ENCODE results near the gene TYRP1. TPM values are rescaled to one million over a fixed set of nuclear protein-coding genes. Genes with fewer than 3 reads are reported as not detected.

TYRP1 gene
- total RNA-seq, 1 experiment from 2014 or later = not detected

DNA sequence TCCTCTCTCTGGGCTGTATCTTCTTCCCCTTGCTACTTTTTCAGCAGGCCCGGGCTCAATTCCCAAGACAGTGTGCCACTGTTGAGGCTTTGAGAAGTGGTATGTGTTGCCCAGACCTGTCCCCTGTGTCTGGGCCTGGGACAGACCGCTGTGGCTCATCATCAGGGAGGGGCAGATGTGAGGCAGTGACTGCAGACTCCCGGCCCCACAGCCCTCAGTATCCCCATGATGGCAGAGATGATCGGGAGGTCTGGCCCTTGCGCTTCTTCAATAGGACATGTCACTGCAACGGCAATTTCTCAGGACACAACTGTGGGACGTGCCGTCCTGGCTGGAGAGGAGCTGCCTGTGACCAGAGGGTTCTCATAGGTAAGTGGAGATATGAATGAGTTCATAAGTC lies 828 bp downstream of the TYRP1 start:
- no peak for DNase-seq (ENCODE audit: low read depth)
- in situ Hi-C loops (cut with HindIII; ENCODE audit: low pct_unique_long_range_greater_than_20kb, low sequenced_read_pairs) = no loop called here

DNA sequence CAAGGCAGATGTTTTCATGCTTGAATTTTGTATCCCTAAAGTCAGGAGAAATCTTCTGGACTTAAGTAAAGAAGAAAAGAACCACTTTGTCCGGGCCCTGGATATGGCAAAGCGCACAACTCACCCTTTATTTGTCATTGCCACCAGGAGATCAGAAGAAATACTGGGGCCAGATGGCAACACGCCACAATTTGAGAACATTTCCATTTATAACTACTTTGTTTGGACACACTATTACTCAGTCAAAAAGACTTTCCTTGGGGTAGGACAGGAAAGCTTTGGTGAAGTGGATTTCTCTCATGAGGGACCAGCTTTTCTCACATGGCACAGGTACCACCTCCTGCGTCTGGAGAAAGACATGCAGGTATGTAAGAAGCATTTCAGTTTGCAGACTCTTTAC lies 2.3 kb downstream of the TYRP1 start:
- DNase-seq (ENCODE audit: low read depth) = no peak
- in situ Hi-C loops (cut with HindIII; ENCODE audit: low pct_unique_long_range_greater_than_20kb, low sequenced_read_pairs) = no loop called here

DNA sequence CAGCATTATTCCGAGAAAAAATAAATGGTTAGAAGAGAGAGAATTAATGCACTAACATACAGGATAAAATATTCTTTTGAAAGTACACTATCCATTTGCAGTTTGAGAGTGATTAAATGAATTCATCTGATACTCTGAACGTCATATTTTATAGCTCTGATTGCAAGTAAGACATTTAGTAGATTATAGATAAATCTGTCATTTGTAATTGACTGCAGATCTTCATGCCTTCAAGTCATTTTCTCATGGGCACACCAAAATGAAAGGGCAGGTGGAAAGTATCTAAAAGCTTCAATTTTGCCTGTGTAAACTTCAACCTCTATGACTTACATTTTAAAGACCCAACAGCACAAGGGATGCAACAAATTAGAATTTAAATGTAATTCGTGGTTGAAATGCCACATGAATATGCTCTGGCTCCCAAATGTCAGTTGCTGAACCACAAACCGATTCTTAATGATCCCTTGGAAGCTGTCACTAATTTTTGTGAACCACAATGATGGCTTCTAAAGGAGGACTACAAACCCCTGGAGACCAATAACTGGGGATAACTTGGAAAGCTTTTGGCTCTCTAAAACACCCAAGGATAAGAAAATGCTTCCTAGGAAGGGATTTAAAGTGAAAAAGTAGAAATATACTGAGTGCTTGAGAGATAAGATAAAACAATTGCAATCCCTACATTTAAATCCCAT lies 3.9 kb downstream of the TYRP1 start:
- in situ Hi-C loops (cut with HindIII; ENCODE audit: low pct_unique_long_range_greater_than_20kb, low sequenced_read_pairs) = no loop called here
- no peak for DNase-seq (ENCODE audit: low read depth)

DNA sequence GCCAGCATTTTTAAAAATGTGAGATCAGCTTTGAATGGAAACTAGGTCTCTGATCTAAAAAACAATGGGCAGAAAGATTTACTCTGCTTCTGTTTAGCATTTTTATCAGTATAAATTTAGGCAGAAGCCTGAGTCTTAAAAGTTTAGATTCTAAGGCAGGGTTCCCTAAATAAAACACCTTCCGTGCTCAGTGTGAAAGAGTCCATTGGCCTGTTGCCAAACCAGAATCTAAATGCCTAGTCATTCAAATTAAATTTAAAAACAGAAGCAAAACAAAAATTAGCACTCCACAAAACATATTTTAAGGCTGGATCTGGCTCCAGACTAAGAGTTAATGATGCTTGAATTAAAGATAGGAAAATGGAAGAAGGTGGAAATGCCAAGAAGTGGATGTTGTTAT lies 4.5 kb downstream of the TYRP1 start:
- in situ Hi-C loops (cut with HindIII; ENCODE audit: low pct_unique_long_range_greater_than_20kb, low sequenced_read_pairs) = no loop called here
- DNase-seq (ENCODE audit: low read depth) = no peak

DNA sequence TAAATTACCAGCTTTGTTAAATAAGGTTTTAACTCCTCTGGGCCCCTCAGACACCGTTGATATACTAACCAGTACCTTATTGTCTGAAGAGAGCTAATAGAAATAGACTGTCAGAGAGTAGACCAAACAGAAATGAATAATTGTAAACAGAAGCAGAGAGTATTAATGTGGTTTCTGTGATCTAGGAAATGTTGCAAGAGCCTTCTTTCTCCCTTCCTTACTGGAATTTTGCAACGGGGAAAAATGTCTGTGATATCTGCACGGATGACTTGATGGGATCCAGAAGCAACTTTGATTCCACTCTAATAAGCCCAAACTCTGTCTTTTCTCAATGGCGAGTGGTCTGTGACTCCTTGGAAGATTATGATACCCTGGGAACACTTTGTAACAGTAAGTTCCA lies 5.1 kb downstream of the TYRP1 start:
- in situ Hi-C loops (cut with HindIII; ENCODE audit: low pct_unique_long_range_greater_than_20kb, low sequenced_read_pairs) = no loop called here
- no peak for DNase-seq (ENCODE audit: low read depth)

DNA sequence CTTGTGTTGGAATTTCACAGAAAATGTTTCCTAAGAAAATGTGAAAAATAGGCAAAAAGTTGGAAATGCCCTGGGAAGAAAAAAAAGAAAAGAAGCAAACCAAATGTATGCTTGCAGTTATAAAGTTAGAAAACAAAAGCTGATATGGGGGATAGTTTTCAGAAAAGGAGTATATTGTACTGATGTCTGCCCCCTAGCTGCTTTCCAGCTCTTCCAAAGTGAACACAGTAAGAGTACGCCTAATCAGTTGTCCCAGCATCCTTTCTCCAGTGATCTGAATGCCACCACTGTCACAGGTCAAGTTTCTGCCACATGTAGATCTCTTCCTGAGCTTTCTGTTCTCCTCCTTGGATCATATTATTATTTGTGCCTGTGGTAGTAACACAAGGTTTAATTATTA lies 5.8 kb downstream of the TYRP1 start:
- DNase-seq (ENCODE audit: low read depth) = no peak
- in situ Hi-C loops (cut with HindIII; ENCODE audit: low pct_unique_long_range_greater_than_20kb, low sequenced_read_pairs) = no loop called here

DNA sequence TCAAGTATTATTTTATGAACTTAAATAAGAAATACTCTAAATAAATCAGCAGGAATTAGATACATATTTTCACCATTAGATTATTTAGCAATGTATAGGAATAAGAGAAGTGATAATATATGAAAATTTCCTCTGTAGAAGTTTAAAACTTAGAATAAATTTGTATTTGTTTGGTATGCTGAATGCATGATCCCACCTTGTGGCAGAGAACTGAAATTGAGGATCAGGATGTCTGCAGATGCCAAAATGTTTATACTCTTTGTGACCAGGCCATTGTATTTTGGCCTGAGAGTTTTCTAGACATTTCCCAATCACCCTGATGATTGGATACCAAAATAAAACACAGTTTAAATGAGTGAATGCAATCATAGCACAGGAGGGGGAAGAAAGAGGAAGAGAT lies 6.3 kb downstream of the TYRP1 start:
- no peak for DNase-seq (ENCODE audit: low read depth)

DNA sequence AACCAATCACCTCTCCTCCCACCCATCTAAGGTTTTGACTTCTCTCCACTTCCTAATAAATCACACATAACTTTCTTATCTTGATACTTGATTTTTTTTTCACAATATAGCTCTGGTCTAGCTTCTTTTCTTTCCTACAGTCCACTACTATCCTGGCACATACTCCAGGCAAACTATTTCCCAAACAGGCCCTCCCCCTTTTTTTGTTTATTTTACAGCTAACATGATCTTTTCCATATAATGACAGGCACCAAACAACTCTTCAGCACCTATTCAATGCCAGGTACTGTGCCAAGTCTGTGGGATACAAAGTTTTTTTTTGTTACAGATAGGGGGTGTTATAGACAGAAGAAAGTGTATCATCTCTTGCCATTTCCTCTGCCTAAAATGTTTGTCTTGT lies 7.9 kb downstream of the TYRP1 start:
- in situ Hi-C loops (cut with HindIII; ENCODE audit: low pct_unique_long_range_greater_than_20kb, low sequenced_read_pairs) = no loop called here

More for the DNA sequence above, 6.3 kb downstream of the TYRP1 start:
- in situ Hi-C loops (cut with HindIII; ENCODE audit: low pct_unique_long_range_greater_than_20kb, low sequenced_read_pairs) = no loop called here

DNA sequence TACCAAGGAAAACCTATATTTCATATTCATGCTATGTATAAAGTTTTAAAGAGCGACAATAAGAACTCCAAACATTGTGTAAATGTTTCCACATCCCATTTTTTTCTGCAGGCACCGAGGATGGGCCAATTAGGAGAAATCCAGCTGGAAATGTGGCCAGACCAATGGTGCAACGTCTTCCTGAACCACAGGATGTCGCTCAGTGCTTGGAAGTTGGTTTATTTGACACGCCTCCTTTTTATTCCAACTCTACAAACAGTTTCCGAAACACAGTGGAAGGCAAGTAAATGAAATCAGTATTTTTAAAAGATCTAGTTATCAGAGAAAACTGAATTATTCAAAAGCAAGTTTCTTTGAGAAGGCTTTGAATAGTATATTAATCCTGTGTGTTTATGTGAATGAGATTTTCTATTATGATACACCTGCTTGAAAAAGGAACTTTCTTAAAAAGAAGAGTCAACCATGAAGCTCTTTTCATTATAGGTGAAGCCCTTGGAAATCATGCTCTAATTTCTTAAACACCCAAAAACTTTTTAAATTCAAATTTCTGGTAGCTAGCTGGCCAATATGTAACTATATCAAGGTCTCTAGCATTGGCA lies 9.1 kb downstream of the TYRP1 start:
- DNase-seq (ENCODE audit: low read depth) = peak; percentile 41
- in situ Hi-C loops (cut with HindIII; ENCODE audit: low pct_unique_long_range_greater_than_20kb, low sequenced_read_pairs) = no loop called here

More for the DNA sequence above, 7.9 kb downstream of the TYRP1 start:
- no peak for DNase-seq (ENCODE audit: low read depth)

DNA sequence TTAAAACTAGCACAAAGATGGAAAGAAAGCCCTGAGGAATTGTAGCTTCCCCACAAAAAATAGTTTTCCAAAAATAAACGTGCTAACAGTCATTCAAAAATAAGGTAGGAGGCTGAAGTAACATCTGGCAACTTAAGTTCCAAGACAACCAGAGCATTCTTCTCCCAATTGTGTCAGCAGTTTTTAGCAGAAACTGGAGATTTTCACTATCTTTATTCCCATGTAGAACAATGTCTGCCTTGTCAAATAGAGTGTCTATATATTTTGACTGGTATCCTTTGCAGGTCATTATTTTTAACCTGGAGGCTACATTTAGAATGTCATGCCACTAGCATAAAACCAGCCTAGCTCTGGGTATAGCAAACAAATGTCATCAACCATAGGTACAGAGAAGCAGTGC lies 10.8 kb downstream of the TYRP1 start:
- no peak for DNase-seq (ENCODE audit: low read depth)
- in situ Hi-C loops (cut with HindIII; ENCODE audit: low pct_unique_long_range_greater_than_20kb, low sequenced_read_pairs) = no loop called here

DNA sequence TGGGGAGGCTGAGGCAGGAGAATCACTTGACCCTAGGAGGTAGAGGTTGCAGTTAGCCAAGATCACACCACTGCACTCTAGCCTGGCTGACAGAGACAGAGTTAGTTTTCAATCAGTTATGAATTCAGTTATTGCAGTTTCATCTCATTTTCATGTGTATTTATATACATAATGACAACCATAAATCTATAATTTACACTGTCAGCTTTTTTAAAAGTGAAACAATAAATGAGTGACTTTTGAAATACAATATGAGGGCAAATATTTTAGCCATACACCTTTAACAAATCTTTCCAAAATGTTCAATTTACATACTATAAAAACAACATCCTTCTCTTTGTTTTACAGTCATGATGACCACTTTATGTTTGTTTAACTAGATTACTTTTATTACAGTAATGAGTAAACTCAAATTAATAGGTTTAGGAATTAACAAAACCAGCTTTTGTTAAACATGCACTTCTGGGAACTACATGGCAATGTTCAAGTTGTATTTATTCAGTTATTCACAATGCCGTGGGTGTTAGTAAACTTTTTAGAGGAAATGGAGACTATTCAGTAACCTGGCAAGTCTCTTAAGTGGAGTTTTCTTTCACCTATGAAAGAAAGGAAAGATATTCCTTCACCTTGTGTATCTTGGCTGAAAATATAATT lies 12.7 kb downstream of the TYRP1 start:
- in situ Hi-C loops (cut with HindIII; ENCODE audit: low pct_unique_long_range_greater_than_20kb, low sequenced_read_pairs) = no loop called here
- DNase-seq (ENCODE audit: low read depth) = no peak

DNA sequence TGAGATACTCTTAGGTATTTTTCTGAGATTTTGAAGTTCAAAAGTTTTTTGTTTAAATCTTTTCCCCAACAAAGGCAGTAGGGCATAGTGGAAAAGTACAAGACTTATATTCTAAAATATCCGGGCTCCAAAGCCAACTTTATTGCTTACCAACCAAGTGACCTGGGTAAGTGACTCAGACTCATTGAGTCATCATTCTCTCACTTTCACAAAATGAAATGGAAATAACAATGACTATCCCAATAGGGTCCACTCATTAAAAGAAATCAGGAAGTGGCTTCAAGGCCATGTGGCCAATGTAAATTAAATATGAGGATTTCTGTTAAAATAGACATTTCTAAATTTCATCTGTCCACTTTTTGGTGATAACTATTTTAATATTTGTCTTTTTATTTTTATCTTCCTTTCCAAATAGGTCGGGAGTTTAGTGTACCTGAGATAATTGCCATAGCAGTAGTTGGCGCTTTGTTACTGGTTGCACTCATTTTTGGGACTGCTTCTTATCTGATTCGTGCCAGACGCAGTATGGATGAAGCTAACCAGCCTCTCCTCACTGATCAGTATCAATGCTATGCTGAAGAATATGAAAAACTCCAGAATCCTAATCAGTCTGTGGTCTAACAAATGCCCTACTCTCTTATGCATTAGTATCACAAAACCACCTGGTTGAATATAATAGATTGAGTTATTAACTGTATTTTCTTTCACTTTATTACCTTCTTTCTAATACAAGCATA lies 15.5 kb downstream of the TYRP1 start:
- peak; percentile 44 for DNase-seq (ENCODE audit: low read depth)
- in situ Hi-C loops (cut with HindIII; ENCODE audit: low pct_unique_long_range_greater_than_20kb, low sequenced_read_pairs) = no loop called here

DNA sequence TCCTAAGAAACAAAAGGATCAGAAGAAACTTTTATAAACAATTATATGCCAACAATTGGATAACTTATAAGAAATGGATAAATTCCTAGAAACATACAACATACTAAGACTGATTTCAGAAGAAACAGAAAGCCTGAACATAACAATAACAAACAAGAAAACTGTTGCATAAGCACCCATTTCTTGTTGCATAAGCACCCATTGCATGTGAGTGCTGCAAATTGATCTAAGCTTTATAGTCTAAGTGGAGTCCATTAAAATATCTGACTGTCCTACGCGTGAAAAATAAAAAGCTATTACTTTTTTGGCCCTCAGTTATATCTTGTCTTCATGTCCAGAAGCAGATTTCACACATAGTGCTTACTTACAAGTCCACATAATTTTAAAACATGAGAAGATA lies 19.3 kb downstream of the TYRP1 start:
- in situ Hi-C loops (cut with HindIII; ENCODE audit: low pct_unique_long_range_greater_than_20kb, low sequenced_read_pairs) = no loop called here
- no peak for DNase-seq (ENCODE audit: low read depth)

DNA sequence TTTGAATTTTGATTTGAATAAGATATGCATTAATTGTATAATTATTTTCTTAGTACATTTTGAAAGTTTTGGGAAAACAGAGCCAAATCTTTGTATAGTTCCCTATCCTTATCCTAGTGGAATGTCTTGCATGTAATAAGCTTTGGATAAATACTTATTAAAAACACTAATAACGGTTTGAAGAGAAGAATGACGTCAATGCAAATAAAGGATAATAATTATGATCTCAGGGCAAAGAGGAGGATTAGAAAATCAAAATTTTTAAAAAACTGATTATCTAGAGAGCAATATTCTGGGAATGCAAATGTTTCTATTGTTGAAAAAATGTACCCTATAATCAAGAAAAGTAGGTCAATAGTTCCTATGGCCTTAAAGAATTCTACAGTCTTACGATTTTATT lies 22.1 kb downstream of the TYRP1 start:
- no peak for DNase-seq (ENCODE audit: low read depth)

DNA sequence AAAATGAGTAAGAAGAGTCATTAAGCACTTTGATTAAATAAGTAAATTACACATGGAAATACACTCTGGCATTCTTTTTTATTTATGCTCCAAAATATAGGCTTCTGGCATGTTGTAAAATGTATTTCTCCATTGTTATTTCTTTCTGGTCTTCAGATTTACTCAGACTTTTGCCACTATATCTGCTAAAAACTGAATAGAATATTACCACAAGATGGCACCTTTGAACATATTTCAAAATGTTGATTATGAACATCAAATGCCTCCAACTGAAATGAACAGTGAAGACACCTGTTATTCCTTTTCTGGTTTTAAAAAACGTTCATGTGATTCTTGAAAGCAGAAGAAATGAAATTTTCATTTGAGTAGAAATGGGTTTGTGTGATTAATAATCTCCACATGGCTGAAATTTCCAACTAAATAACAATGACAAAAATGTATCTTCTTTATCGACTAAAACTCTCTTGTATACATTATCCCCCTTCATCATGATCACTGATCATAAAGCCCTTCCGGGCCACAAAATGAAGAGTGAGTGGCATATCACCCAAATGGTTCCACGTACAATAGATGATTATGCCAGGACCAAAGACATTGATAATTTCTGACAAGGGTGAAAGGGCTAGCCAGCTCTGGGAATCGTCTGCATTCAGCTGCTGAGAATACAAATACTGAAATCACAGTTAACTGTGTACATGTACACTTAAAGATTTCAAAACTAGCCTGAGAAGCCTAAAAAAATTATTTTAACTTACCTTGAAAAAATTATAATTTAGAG lies 23.8 kb downstream of the TYRP1 start:
- in situ Hi-C loops (cut with HindIII; ENCODE audit: low pct_unique_long_range_greater_than_20kb, low sequenced_read_pairs) = no loop called here
- DNase-seq (ENCODE audit: low read depth) = no peak

More for the DNA sequence above, 22.1 kb downstream of the TYRP1 start:
- in situ Hi-C loops (cut with HindIII; ENCODE audit: low pct_unique_long_range_greater_than_20kb, low sequenced_read_pairs) = no loop called here

DNA sequence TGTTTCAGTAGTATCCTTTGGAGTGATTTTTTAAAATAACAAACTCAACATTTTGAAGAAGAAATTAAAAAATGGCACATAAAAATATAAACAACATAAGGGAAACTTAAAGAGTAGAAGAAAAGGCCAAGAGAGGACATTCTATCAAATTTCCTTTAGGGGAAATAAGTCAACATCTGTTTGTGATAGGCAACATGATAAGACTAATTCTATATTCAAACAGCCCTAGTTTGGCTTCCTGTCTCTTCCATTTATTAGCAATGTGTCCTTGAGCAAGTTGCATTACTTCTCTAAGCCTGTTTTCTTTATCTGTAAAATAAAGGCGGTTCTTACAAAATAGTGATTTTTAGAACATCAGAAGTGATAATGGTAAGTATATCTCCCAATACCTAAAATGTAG lies 24.7 kb downstream of the TYRP1 start:
- DNase-seq (ENCODE audit: low read depth) = no peak
- in situ Hi-C loops (cut with HindIII; ENCODE audit: low pct_unique_long_range_greater_than_20kb, low sequenced_read_pairs) = no loop called here

DNA sequence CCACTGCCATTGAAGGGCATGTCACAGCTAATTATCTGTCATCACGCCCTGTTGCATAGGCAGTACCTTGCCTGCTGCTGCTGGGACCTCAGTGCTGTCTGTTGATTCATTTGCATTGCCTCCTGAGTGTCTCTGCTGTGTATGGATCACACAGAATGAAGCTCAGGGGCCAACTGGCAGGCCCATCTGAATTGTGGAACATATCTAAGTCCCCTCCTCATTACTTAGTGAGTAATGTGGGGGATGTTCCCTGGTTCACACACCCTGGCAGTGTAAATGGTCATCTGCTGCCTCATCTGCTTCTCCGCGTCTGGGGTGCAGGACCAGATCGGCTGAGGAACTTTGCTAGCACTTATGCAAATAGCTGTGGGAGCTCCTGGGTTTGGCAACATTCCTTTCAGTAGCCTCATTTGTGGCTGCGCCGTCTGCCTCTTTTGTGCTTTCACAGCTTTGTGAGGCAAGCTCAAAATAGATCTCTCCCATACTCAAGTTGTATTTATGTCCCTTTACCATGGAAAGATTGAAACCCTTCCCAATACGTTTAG lies 25.4 kb downstream of the TYRP1 start:
- DNase-seq (ENCODE audit: low read depth) = no peak
- in situ Hi-C loops (cut with HindIII; ENCODE audit: low pct_unique_long_range_greater_than_20kb, low sequenced_read_pairs) = no loop called here

DNA sequence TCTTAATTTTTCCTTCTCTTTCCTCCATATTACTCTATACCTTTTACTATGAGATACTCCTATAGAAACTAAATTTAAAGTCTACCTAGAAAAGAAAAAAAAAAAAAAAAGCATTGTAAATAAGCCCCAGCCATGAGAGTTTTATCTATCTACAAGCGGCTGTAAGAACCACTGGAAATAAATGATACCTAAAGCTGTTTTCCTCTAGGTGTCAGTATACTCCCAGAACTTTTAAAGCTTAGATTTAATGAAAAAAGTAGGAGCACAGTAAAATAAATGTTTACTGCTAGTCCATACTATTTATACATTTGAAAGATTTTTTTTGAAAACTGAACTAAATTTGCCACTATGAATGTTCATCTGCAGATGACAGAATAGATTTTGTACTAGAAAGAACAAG lies 26.2 kb downstream of the TYRP1 start:
- DNase-seq (ENCODE audit: low read depth) = peak; percentile 19
- in situ Hi-C loops (cut with HindIII; ENCODE audit: low pct_unique_long_range_greater_than_20kb, low sequenced_read_pairs) = no loop called here

Data from Caki2 (cell line).